DND-41 (cell line): ENCODE data around the gene MYO1C.

Experiments
- ATAC-seq: fragments of 200-7000 bp; cut with Tn5 transposase; 3 replicates; pipeline ENCODE4 v1.9.1; 2021; ENCODE audit warnings: low read depth; ENCODE audit not compliant: insufficient read depth
- DNase-seq: peaks from one replicate; pipeline ENCODE4 v3.0.0-alpha.2; 2020
- H2AFZ ChIP-seq: 2 replicates; pipeline ENCODE4 v1.6.0; 2012; ENCODE audit warnings: low read depth, low read length
- H3K27ac ChIP-seq: 2 replicates; pipeline ENCODE4 v1.5.1; 2012; ENCODE audit warnings: low read length, inconsistent platforms
- H3K27me3 ChIP-seq: fragments of 200-600 bp; sonication (generic); 2 replicates; pipeline ENCODE4 v1.6.0; 2012; ENCODE audit warnings: low read length, mild to moderate bottlenecking, inconsistent platforms; ENCODE audit not compliant: insufficient read depth, poor library complexity
- H3K36me3 ChIP-seq: 2 replicates; pipeline ENCODE4 v1.5.1; 2012; ENCODE audit warnings: low read length, inconsistent platforms; ENCODE audit not compliant: insufficient read depth
- H3K4me1 ChIP-seq: 2 replicates; pipeline ENCODE4 v1.5.1; 2012; ENCODE audit warnings: mild to moderate bottlenecking, low read length; ENCODE audit not compliant: insufficient read depth
- H3K4me2 ChIP-seq: 2 replicates; pipeline ENCODE4 v1.6.0; 2012; ENCODE audit warnings: mild to moderate bottlenecking, moderate library complexity, low read length, inconsistent platforms; ENCODE audit not compliant: insufficient read depth
- H3K4me3 ChIP-seq, 2 experiments: fragments of 200-600 bp in 1 of 2; shearing (Covaris generic) in 1 of 2; 2 replicates each; pipeline ENCODE4 v1.5.1; 2012 to 2016; ENCODE audit warnings: inconsistent platforms in 2 of 2, low read length in 2 of 2, mild to moderate bottlenecking in 2 of 2, low read depth in 1 of 2, moderate library complexity in 1 of 2
- H3K79me2 ChIP-seq: 2 replicates; pipeline ENCODE4 v1.6.0; 2012; ENCODE audit warnings: low read length, inconsistent platforms; ENCODE audit not compliant: insufficient read depth
- H3K9ac ChIP-seq: 2 replicates; pipeline ENCODE4 v1.6.0; 2012; ENCODE audit warnings: low read depth, mild to moderate bottlenecking, inconsistent platforms, low read length, moderate library complexity
- H3K9me3 ChIP-seq: 2 replicates; pipeline ENCODE4 v1.5.1; 2012; ENCODE audit warnings: low read length, moderate library complexity, mild to moderate bottlenecking, inconsistent platforms; ENCODE audit not compliant: insufficient read depth, severe bottlenecking
- H4K20me1 ChIP-seq: 2 replicates; pipeline ENCODE4 v1.6.0; 2012; ENCODE audit warnings: low read length; ENCODE audit not compliant: insufficient read depth
- CTCF ChIP-seq: IDR thresholded peaks from 2 replicates; pipeline ENCODE4 v1.5.1; 2012; ENCODE audit warnings: borderline replicate concordance, low read length, moderate library complexity, mild to moderate bottlenecking; ENCODE audit not compliant: poor library complexity, severe bottlenecking; ENCODE audit errors: extremely low read depth
- EZH2 ChIP-seq: IDR thresholded peaks from 3 replicates; pipeline ENCODE4 v1.6.1; 2012; ENCODE audit warnings: borderline replicate concordance, low read depth, mild to moderate bottlenecking, moderate library complexity, low read length, inconsistent platforms; ENCODE audit not compliant: severe bottlenecking

MYO1C gene

GRCh38 chr17:1478418-1478817, 14.1 kb downstream of the MYO1C start:
- no peak overlapping the region for H3K4me3 ChIP-seq
- no peak overlapping the region for H2AFZ ChIP-seq
- H3K27ac ChIP-seq: no peak overlapping the region
- peaks cover 3% of the 10 kb centered on the region; the same call in 1 of the 2 replicates for H3K36me3 ChIP-seq
- no peak overlapping the region for H3K4me2 ChIP-seq
- H4K20me1 ChIP-seq: peaks cover 4% of the 10 kb centered on the region; the same call in 1 of the 2 replicates
- DNase-seq (no peak), ATAC-seq (no peak)
- no peaks in the 10 kb centered on the region for H3K9me3 ChIP-seq
- TF ChIP-seq CTCF (no peak), EZH2 (no peak)
- H3K9ac ChIP-seq: no peak overlapping the region
- H3K79me2 ChIP-seq: no peaks in the 10 kb centered on the region
- H3K4me1 ChIP-seq: no peaks in the 10 kb centered on the region
- no peaks in the 10 kb centered on the region for H3K27me3 ChIP-seq

DNA sequence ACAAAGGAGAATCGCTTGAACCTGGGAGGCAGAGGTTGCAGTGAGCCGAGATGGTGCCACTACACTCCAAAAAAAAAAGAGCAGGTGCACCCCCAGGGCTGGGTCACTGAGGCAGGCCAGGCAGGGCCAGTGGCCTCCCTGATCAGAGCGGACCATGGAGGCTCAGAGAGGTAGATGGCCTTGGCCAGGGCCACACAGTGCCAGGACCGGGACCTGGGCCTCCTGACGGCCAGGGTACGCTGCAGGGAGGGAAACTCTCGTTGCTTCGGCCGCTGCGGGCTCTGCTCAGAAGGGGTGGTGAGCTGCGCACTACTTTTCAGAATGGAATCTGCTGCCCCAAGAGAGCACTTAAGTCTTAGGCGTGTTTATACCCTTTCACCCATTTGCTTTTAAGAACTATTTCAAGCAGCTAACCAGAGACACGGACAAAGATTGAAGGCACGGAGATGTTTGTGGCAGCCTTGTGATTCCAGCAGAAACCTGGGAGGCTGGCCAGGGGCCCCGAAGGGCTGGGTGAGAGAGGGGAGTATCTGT, 17.1 kb downstream of the MYO1C start:
- 0 out of 2 replicates have a peak, but pooled peaks cover 5% of the 10 kb centered on the region for H4K20me1 ChIP-seq
- H3K4me2 ChIP-seq: no peak overlapping the region
- H3K27ac ChIP-seq: no peak overlapping the region
- no peak for DNase-seq
- H3K79me2 ChIP-seq: no peaks in the 10 kb centered on the region
- no peak overlapping the region for H3K9ac ChIP-seq
- no peak overlapping the region for H3K4me3 ChIP-seq
- no peaks in the 10 kb centered on the region for H3K36me3 ChIP-seq
- no peaks in the 10 kb centered on the region for H3K27me3 ChIP-seq
- no peak for ATAC-seq
- TF ChIP-seq CTCF (no peak), EZH2 (no peak)
- no peak overlapping the region for H2AFZ ChIP-seq
- no peaks in the 10 kb centered on the region for H3K9me3 ChIP-seq
- no peaks in the 10 kb centered on the region for H3K4me1 ChIP-seq

- no peaks in the 10 kb centered on the region for H3K79me2 ChIP-seq
- H3K9me3 ChIP-seq: no peaks in the 10 kb centered on the region
- no peaks in the 10 kb centered on the region for H3K27me3 ChIP-seq
- ATAC-seq (no peak), DNase-seq (no peak)
- no peaks in the 10 kb centered on the region for H3K4me1 ChIP-seq
- H3K36me3 ChIP-seq: no peaks in the 10 kb centered on the region
- 0 out of 2 replicates have a peak, but pooled peaks cover 5% of the 10 kb centered on the region for H4K20me1 ChIP-seq
- no peak overlapping the region for H3K4me3 ChIP-seq
- H3K9ac ChIP-seq: no peak overlapping the region
- TF ChIP-seq EZH2 (no peak), CTCF (no peak)
- no peak overlapping the region for H3K4me2 ChIP-seq
- no peak overlapping the region for H2AFZ ChIP-seq
- no peak overlapping the region for H3K27ac ChIP-seq
Observed at GRCh38 chr17:1474402-1475189, 17.9 kb downstream of the MYO1C start.

DNA sequence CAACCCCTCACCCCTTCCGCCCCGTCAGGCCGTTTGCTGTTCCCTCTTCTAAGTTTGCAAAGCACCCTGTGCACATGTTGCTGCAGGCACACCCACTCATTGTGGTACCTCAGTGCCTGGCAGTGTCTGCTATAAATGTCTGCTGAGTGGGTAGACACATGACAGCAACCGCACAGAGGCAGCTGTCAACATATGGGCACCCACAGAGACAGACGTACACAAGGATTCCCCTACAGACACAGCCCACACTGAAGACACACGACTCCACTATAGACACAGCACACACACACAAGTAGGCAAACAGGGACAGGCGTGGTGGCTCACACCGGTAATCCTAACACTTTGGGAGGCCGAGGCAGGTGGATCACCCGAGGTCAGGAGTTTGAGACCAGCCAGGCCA, 18.6 kb downstream of the MYO1C start:
- Histone ChIP-seq H3K4me3 (no peak overlapping the region), H3K27me3 (no peaks in the 10 kb centered on the region), H3K4me1 (no peaks in the 10 kb centered on the region), H3K9me3 (no peaks in the 10 kb centered on the region), H4K20me1 (0 out of 2 replicates have a peak, but pooled peaks cover 5% of the 10 kb centered on the region), H3K36me3 (no peaks in the 10 kb centered on the region), H3K9ac (no peak overlapping the region), H3K27ac (no peak overlapping the region), H2AFZ (no peak overlapping the region), H3K79me2 (no peaks in the 10 kb centered on the region), H3K4me2 (no peak overlapping the region)
- ATAC-seq: no peak
- no peak for DNase-seq
- TF ChIP-seq EZH2: no peak
- no peak for TF ChIP-seq CTCF
